Left lung (tissue), 10 donors: Measurements from ENCODE around the gene RBBP4. TPM values are rescaled to one million over a fixed set of nuclear protein-coding genes. Genes with fewer than 3 reads are reported as not detected.

Source experiments
- ATAC-seq: fragments of 200-7000 bp; cut with Tn5 transposase; one replicate; pipeline ENCODE4 v1.9.1; 2020; ENCODE audit warnings: moderate library complexity
- DNase-seq, 4 donors: peaks; one replicate each; pipeline ENCODE4 v3.0.0-alpha.2; 2013 to 2020
- H3K27ac ChIP-seq, 2 donors: fragments of 200-600 bp; sonication (generic) in 1 of 2; one replicate each; pipeline versions ENCODE4 v1.5.0 to v1.8.0; 2020 to 2021
- H3K27me3 ChIP-seq, 2 donors: fragments of 200-600 bp; sonication (generic) in 1 of 2; one replicate each; pipeline versions ENCODE4 v1.5.0 to v1.8.0; 2020 to 2021
- H3K36me3 ChIP-seq, 2 donors: fragments of 200-600 bp; sonication (generic) in 1 of 2; one replicate each; pipeline versions ENCODE4 v1.5.0 to v1.8.0; 2020 to 2021
- H3K4me1 ChIP-seq, 2 donors: fragments of 200-600 bp; one replicate each; pipeline ENCODE4 v1.8.0; 2021
- H3K4me3 ChIP-seq, 2 donors: fragments of 200-600 bp; sonication (generic) in 1 of 2; one replicate each; pipeline versions ENCODE4 v1.5.0 to v1.8.0; 2020 to 2021; ENCODE audit warnings: mild to moderate bottlenecking in 1 of 2
- H3K9me3 ChIP-seq, 2 donors: fragments of 200-600 bp; sonication (generic) in 1 of 2; one replicate each; pipeline versions ENCODE4 v1.5.0 to v1.8.0; 2020 to 2021
- CTCF ChIP-seq, 2 donors: fragments of 200-600 bp; sonication (generic) in 1 of 2; IDR thresholded peaks; one replicate each; pipeline versions ENCODE4 v1.5.0 to v1.8.0; 2021; ENCODE audit warnings: antibody characterized with exemption in 2 of 2
- intact Hi-C, 2 donors: fragments of 100-400 bp; cut with DNase I; formaldehyde crosslinking; loops; one replicate each; pipeline versions ENCODE4 v1.11.2 to v1.14.2; 2022
- polyA plus RNA-seq, 6 donors: library from polyadenylated mRNA; unstranded; fragments of 120-200 nt; gene quantifications; one replicate each; pipeline ENCODE4 v1.2.1, GENCODE V29; 2013; ENCODE audit not compliant: insufficient read length in 6 of 6
- total RNA-seq, 2 donors: library from RNA; stranded (reverse); fragmentation: NEBNext Ultra II Directional; extraction: Animal tissue kit (Norgen Biotek cat#: 25700); gene quantifications; one replicate each; pipeline ENCODE4 v1.2.1, GENCODE V29; 2021
- donor health status: DM: no; HTN: yes; CAD: no.
- donor health status: DM: no; HTN: no; CAD: no.

Gene RBBP4
- total and polyA plus RNA-seq, 8 donors, result 166 to 333 (median 292) TPM

DNA sequence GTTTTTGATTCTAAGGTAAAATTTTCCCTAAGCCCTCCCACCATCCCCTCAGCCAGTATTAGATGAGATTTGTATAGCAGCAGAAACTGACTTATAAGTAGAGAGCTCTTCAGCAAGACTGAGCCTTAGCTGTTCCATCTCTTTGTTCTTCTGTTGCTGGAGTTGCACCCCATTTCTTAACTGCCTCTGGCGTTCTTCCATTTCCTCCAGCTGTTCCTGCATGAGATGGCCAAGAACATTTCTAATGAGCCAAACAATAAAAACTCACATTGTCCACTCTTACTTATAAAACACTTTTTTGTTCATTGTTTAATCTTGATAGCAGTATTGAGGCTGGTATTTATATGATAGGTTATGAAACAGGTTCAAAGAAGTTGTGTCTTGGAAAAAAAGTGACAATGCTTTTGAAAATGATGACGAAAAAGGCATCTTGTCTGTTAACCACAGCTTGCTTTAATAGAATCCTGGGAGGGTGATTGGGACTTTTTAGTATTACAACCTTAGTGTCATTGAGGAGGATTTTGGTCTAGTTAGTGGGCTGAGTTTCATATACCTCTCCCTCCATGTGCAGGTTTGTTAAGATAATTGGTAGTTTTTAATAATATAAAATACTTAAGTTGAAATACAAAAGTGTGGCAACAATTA, 33.3 kb downstream of the RBBP4 start:
- Histone ChIP-seq H3K36me3 (peaks cover 0 to 73% of the 10 kb centered on the region in 2 donors), H3K9me3 (no peaks in the 10 kb centered on the region), H3K4me1 (peaks cover 8 to 25% of the 10 kb centered on the region in 2 donors), H3K27me3 (no peaks in the 10 kb centered on the region), H3K27ac (peak overlapping the region in 1 of 2 donors; percentile 5), H3K4me3 (no peak overlapping the region)
- no peak for TF ChIP-seq CTCF (IDR thresholded peaks at IDR 0.05)
- DNase-seq (peak in 2 of 4 donors; percentile 85 to 89), ATAC-seq (no peak)
- intact Hi-C loops, result no loop called here

GRCh38 chr1:32685498-32685897, 34.5 kb downstream of the RBBP4 start:
- intact Hi-C loops, result no loop called here
- Histone ChIP-seq H3K4me3 (no peak overlapping the region), H3K9me3 (no peaks in the 10 kb centered on the region), H3K4me1 (peaks cover 8 to 25% of the 10 kb centered on the region in 2 donors), H3K27ac (no peak overlapping the region), H3K27me3 (no peaks in the 10 kb centered on the region), H3K36me3 (peaks cover 0 to 62% of the 10 kb centered on the region in 2 donors)
- no peak for TF ChIP-seq CTCF (IDR thresholded peaks at IDR 0.05)
- no peak for DNase-seq
- no peak for ATAC-seq

DNA sequence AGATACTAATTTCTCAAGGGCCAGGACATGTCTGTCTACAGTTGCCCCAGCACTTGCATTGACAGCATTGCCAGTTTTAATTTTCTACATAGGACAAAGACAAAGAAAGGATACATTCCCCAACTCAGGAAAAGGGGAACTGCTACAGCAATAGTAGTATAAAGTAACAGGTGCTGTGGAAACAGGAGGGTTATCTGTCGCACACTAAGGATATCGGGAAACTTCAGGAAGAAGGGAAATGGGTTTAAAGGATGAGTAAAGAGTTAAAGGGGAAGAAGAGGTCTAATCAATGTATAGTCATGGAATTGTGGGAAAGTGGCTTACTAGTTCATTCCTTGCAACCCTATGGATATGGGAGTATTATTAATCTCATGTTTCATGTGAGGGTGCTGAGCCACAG, 35.4 kb downstream of the RBBP4 start:
- no peaks in the 10 kb centered on the region for H3K9me3 ChIP-seq
- no peak overlapping the region for H3K4me3 ChIP-seq
- ATAC-seq (no peak), DNase-seq (no peak)
- TF ChIP-seq CTCF (IDR thresholded peaks at IDR 0.05), result no peak
- H3K27me3 ChIP-seq, result no peaks in the 10 kb centered on the region
- H3K36me3 ChIP-seq, result peaks cover 0 to 53% of the 10 kb centered on the region in 2 donors
- H3K4me1 ChIP-seq, result peaks cover 7 to 20% of the 10 kb centered on the region in 2 donors
- intact Hi-C loops, result no loop called here
- no peak overlapping the region for H3K27ac ChIP-seq

- intact Hi-C loops, result no loop called here
- H3K27ac ChIP-seq, result no peak overlapping the region
- no peak for TF ChIP-seq CTCF (IDR thresholded peaks at IDR 0.05)
- no peak overlapping the region for H3K4me3 ChIP-seq
- ATAC-seq (no peak), DNase-seq (peak in 1 of 4 donors; percentile 5)
- H3K36me3 ChIP-seq, result no peaks in the 10 kb centered on the region
- no peaks in the 10 kb centered on the region for H3K27me3 ChIP-seq
- peaks cover 13 to 16% of the 10 kb centered on the region in 2 donors for H3K4me1 ChIP-seq
- no peaks in the 10 kb centered on the region for H3K9me3 ChIP-seq
Observed at GRCh38 chr1:32693455-32694174, 42.6 kb downstream of the RBBP4 start.

DNA sequence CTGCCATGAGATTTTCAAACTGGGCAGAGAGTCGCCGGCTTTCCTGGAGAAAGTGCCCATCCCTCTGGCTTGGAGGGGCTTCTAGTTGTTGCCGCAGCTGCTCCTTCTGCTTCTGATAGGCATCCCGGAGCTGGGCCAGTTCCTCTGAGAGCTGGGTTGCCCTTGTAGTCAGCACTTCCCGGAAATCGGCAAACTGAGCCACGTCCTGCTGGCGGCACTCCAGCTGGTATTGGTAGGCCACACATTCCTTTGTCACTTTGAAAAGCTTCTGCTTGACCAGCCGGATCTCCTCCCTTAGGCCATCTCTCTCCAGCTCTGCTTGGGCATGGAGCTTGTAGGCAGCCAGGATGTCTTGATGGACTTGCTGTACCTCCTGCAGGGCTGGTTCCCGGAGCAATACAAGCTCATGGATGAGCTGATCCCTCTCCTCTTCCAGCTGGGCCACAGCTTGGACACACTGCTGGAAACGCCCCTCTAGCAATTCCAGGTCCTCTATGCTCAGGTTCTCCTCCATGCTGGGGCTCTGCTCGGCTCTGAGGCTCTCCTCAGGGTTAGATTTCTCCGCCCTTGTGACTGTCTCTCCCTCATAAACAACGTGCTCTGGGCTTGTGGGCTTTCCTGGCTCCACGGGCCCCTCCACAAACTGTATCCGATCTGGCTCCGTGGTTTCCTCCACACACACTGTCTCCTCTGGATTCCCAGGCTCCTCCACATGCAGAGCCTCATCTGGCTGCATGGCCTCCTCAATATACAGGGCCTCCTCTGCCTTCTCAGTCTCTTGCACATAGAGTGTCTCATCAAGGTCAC, 44.3 kb downstream of the RBBP4 start:
- H3K4me3 ChIP-seq, result no peak overlapping the region

More for the DNA sequence above, 44.3 kb downstream of the RBBP4 start:
- Histone ChIP-seq H3K27me3 (no peaks in the 10 kb centered on the region), H3K36me3 (no peaks in the 10 kb centered on the region), H3K4me1 (peaks cover 13 to 16% of the 10 kb centered on the region in 2 donors), H3K9me3 (no peaks in the 10 kb centered on the region), H3K27ac (peak overlapping the region in 1 of 2 donors; percentile 45)
- ATAC-seq (peak; percentile 60), DNase-seq (peak in 2 of 4 donors; percentile 75 to 81)
- intact Hi-C loops, result no loop called here
- no peak for TF ChIP-seq CTCF (IDR thresholded peaks at IDR 0.05)
